Epithelial cell of esophagus (primary cell): Measurements from ENCODE around the gene GDF15.

Experiments used
- DNase-seq: peaks from one replicate; pipeline ENCODE4 v3.0.0; 2010; ENCODE audit warnings: low read depth
- H3K4me3 ChIP-seq: 2 replicates; pipeline ENCODE4 v1.5.1; 2011; ENCODE audit warnings: mild to moderate bottlenecking, low read length, control low read depth
- CTCF ChIP-seq: IDR thresholded peaks from 2 replicates; pipeline ENCODE4 v1.5.1; 2011; ENCODE audit warnings: low read depth, mild to moderate bottlenecking, low read length, control low read depth, inconsistent platforms; ENCODE audit not compliant: insufficient read depth; ENCODE audit errors: missing control alignments

Gene GDF15

GRCh38 chr19:18408053-18408476 lies 22.1 kb downstream of the GDF15 start:
- H3K4me3 ChIP-seq = no peak overlapping the region
- DNase-seq = no peak
- peak; percentile 20 for TF ChIP-seq CTCF

GRCh38 chr19:18412610-18413239 lies 26.8 kb downstream of the GDF15 start:
- TF ChIP-seq CTCF = no peak
- no peak overlapping the region for H3K4me3 ChIP-seq
- no peak for DNase-seq

GRCh38 chr19:18414504-18415177 lies 28.7 kb downstream of the GDF15 start:
- H3K4me3 ChIP-seq = no peak overlapping the region
- TF ChIP-seq CTCF = no peak
- DNase-seq = no peak

- H3K4me3 ChIP-seq = no peak overlapping the region
- no peak for DNase-seq
- no peak for TF ChIP-seq CTCF
These were observed 29.4 kb downstream of the GDF15 start for GRCh38 chr19:18415178-18415867.

- H3K4me3 ChIP-seq = peak overlapping the region; percentile 25
- TF ChIP-seq CTCF = no peak
- DNase-seq = peak; percentile 51
These were observed 30.9 kb downstream of the GDF15 start for GRCh38 chr19:18416778-18417249.

- no peak for TF ChIP-seq CTCF
- H3K4me3 ChIP-seq = peak overlapping the region; percentile 25
- no peak for DNase-seq
These were observed 31.5 kb downstream of the GDF15 start for GRCh38 chr19:18417250-18418028.
